ENCODE results near the gene DYNC1I2. TPM values are rescaled to one million over a fixed set of nuclear protein-coding genes. Genes with fewer than 3 reads are reported as not detected.
"Not testable (repeated sequence)": the region's sequence is repeated elsewhere in the genome, so short reads cannot be mapped to it uniquely, and the experiment has no call there.

Gene DYNC1I2
- total RNA-seq, 2 experiments from 2014 or later = 41.6 to 49.5 TPM

GRCh38 chr2:171728989-171729951 is 42.0 kb downstream of the DYNC1I2 start:
- CTCF ChIA-PET = no interaction called here
- Mint-ChIP-seq H3K4me3 (no peak overlapping the region), H3K27me3 (no peaks in the 10 kb centered on the region), H3K27ac (no peak overlapping the region), H3K4me1 (no peaks in the 10 kb centered on the region), H3K9me3 (ENCODE audit: low read depth) (no peaks in the 10 kb centered on the region), H3K36me3 (peaks cover 46% of the 10 kb centered on the region)
- no peak for ATAC-seq
- no peak for DNase-seq

- Mint-ChIP-seq H3K4me1 (no peaks in the 10 kb centered on the region), H3K27ac (no peak overlapping the region), H3K9me3 (ENCODE audit: low read depth) (no peaks in the 10 kb centered on the region), H3K27me3 (no peaks in the 10 kb centered on the region), H3K4me3 (no peak overlapping the region), H3K36me3 (peaks cover 51% of the 10 kb centered on the region)
- DNase-seq = no peak
- CTCF ChIA-PET = no interaction called here
- ATAC-seq = no peak
Observed at GRCh38 chr2:171729952-171730317, 42.7 kb downstream of the DYNC1I2 start.

- Mint-ChIP-seq H3K4me3 (no peak overlapping the region), H3K27me3 (no peaks in the 10 kb centered on the region), H3K36me3 (peaks cover 47% of the 10 kb centered on the region), H3K27ac (no peak overlapping the region), H3K4me1 (no peaks in the 10 kb centered on the region), H3K9me3 (ENCODE audit: low read depth) (no peaks in the 10 kb centered on the region)
- DNase-seq (no peak), ATAC-seq (no peak)
- CTCF ChIA-PET = interaction anchor here (0.5 kb wide), 1 partner anchor 438 kb away, joined by 3 read pairs; no protein-coding TSS in a partner anchor
Observed at GRCh38 chr2:171735991-171736710, 48.9 kb downstream of the DYNC1I2 start.

- Mint-ChIP-seq H3K27me3 (no peaks in the 10 kb centered on the region), H3K4me1 (peaks cover 7% of the 10 kb centered on the region), H3K4me3 (no peak overlapping the region), H3K9me3 (ENCODE audit: low read depth) (no peaks in the 10 kb centered on the region), H3K27ac (no peak overlapping the region), H3K36me3 (peaks cover 44% of the 10 kb centered on the region)
- CTCF ChIA-PET = no interaction called here
- DNase-seq (no peak), ATAC-seq (no peak)
Observed at GRCh38 chr2:171741189-171741588, 53.9 kb downstream of the DYNC1I2 start.

- CTCF ChIA-PET = no interaction called here
- Mint-ChIP-seq H3K36me3 (peaks cover 46% of the 10 kb centered on the region), H3K27ac (no peak overlapping the region)
Observed at GRCh38 chr2:171742760-171743159, 55.5 kb downstream of the DYNC1I2 start.

GRCh38 chr2:171745141-171745540 is 57.9 kb downstream of the DYNC1I2 start:
- ATAC-seq = no peak
- CTCF ChIA-PET = no interaction called here
- Mint-ChIP-seq H3K36me3 (peaks cover 53% of the 10 kb centered on the region), H3K4me3 (no peak overlapping the region), H3K27ac (no peak overlapping the region), H3K4me1 (peaks cover 7% of the 10 kb centered on the region), H3K9me3 (ENCODE audit: low read depth) (no peaks in the 10 kb centered on the region), H3K27me3 (no peaks in the 10 kb centered on the region)
- DNase-seq = no peak

More at GRCh38 chr2:171742760-171743159, 55.5 kb downstream of the DYNC1I2 start:
- ATAC-seq = no peak
- Mint-ChIP-seq H3K27me3 (no peaks in the 10 kb centered on the region), H3K9me3 (ENCODE audit: low read depth) (no peaks in the 10 kb centered on the region), H3K4me3 (no peak overlapping the region), H3K4me1 (peaks cover 7% of the 10 kb centered on the region)
- no peak for DNase-seq

- H3K36me3 Mint-ChIP-seq = peaks cover 52% of the 10 kb centered on the region
- H3K4me3 Mint-ChIP-seq = no peak overlapping the region
- H3K27me3 Mint-ChIP-seq = no peaks in the 10 kb centered on the region
- DNase-seq (no peak), ATAC-seq (no peak)
- no peaks in the 10 kb centered on the region for H3K9me3 Mint-ChIP-seq (ENCODE audit: low read depth)
- no peak overlapping the region for H3K27ac Mint-ChIP-seq
- peaks cover 7% of the 10 kb centered on the region for H3K4me1 Mint-ChIP-seq
- CTCF ChIA-PET = no interaction called here
Observed at GRCh38 chr2:171745806-171746205, 58.5 kb downstream of the DYNC1I2 start.

- Mint-ChIP-seq H3K36me3 (peaks cover 45% of the 10 kb centered on the region), H3K27me3 (no peaks in the 10 kb centered on the region), H3K4me1 (peaks cover 7% of the 10 kb centered on the region), H3K27ac (no peak overlapping the region), H3K4me3 (no peak overlapping the region), H3K9me3 (ENCODE audit: low read depth) (no peaks in the 10 kb centered on the region)
- no peak for DNase-seq
- CTCF ChIA-PET = no interaction called here
- no peak for ATAC-seq
Observed at GRCh38 chr2:171747371-171747770, 60.1 kb downstream of the DYNC1I2 start.

GRCh38 chr2:171754254-171754939 is 67.1 kb downstream of the DYNC1I2 start:
- H3K36me3 Mint-ChIP-seq = peaks cover 45% of the 10 kb centered on the region
- ATAC-seq (no peak), DNase-seq (no peak)
- no peak overlapping the region for H3K4me3 Mint-ChIP-seq
- H3K27ac Mint-ChIP-seq = no peak overlapping the region
- H3K27me3 Mint-ChIP-seq = no peaks in the 10 kb centered on the region
- H3K4me1 Mint-ChIP-seq = peaks cover 3% of the 10 kb centered on the region
- no peaks in the 10 kb centered on the region for H3K9me3 Mint-ChIP-seq (ENCODE audit: low read depth)
- CTCF ChIA-PET = interaction anchor here (0.9 to 1.1 kb wide), 2 partner anchors 21 to 351 kb away, joined by 3 read pairs; no protein-coding TSS in a partner anchor

GRCh38 chr2:171758762-171759161 is 71.5 kb downstream of the DYNC1I2 start:
- CTCF ChIA-PET; ATAC-seq; DNase-seq; H3K9me3 Mint-ChIP-seq (ENCODE audit: low read depth); H3K27me3 Mint-ChIP-seq; H3K4me3 Mint-ChIP-seq; H3K4me1 Mint-ChIP-seq; H3K27ac Mint-ChIP-seq: not testable (repeated sequence)
- peaks cover 58% of the 10 kb centered on the region for H3K36me3 Mint-ChIP-seq

GRCh38 chr2:171761176-171761575 is 73.9 kb downstream of the DYNC1I2 start:
- H3K27me3 Mint-ChIP-seq; H3K4me1 Mint-ChIP-seq; CTCF ChIA-PET; DNase-seq; ATAC-seq; H3K4me3 Mint-ChIP-seq; H3K27ac Mint-ChIP-seq; H3K9me3 Mint-ChIP-seq (ENCODE audit: low read depth): not testable (repeated sequence)
- H3K36me3 Mint-ChIP-seq = peaks cover 47% of the 10 kb centered on the region

GRCh38 chr2:171762879-171763573 is 75.8 kb downstream of the DYNC1I2 start:
- H3K27me3 Mint-ChIP-seq = no peaks in the 10 kb centered on the region
- H3K4me3 Mint-ChIP-seq = no peak overlapping the region
- ATAC-seq (no peak), DNase-seq (no peak)
- CTCF ChIA-PET = no interaction called here
- H3K4me1 Mint-ChIP-seq = no peaks in the 10 kb centered on the region
- no peaks in the 10 kb centered on the region for H3K9me3 Mint-ChIP-seq (ENCODE audit: low read depth)
- H3K27ac Mint-ChIP-seq = no peak overlapping the region
- peaks cover 43% of the 10 kb centered on the region for H3K36me3 Mint-ChIP-seq

GRCh38 chr2:171763602-171764001 is 76.3 kb downstream of the DYNC1I2 start:
- Mint-ChIP-seq H3K27me3 (no peaks in the 10 kb centered on the region), H3K9me3 (ENCODE audit: low read depth) (no peaks in the 10 kb centered on the region), H3K27ac (no peak overlapping the region), H3K36me3 (peaks cover 38% of the 10 kb centered on the region), H3K4me3 (no peak overlapping the region), H3K4me1 (no peaks in the 10 kb centered on the region)
- ATAC-seq (no peak), DNase-seq (no peak)
- CTCF ChIA-PET = no interaction called here
